Activated T-cell treated with anti-CD3 and anti-CD28 coated beads for 1 hour (primary cell): ENCODE data around the gene IL36A.

Source experiments
- DNase-seq: peaks from one replicate; pipeline ENCODE4 v3.0.0-alpha.2; 2020; ENCODE audit warnings: low read depth

The IL36A gene, protein sequence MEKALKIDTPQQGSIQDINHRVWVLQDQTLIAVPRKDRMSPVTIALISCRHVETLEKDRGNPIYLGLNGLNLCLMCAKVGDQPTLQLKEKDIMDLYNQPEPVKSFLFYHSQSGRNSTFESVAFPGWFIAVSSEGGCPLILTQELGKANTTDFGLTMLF

DNA sequence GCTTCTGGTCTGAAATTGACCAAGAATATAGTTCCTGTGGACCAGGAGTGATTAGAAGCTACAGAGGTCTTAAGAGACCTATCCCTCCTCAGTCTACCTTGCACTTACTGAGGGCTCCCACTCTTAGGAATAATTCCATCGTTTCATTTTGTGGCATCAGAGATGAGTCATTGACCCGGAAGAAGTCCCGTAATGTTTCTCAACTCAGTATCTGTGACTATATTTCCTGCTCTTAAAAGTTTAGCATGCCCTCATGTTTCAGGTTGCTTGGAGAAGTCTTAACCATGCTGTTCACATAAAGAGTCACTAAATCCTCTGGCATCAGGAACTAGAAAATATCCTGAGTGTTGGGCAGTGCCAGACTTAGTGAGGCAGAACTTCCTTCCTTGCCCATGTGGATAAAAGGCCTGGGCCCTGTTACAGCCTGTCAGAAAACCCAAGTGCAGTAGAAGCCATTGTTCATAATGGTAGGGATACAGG is at the start of gene IL36A:
IL36A (plus strand) TSS at position 430 of the 480 bp plus-strand sequence. CDS start 413 bp downstream, outside the sequence.
- DNase-seq, result no peak

DNA sequence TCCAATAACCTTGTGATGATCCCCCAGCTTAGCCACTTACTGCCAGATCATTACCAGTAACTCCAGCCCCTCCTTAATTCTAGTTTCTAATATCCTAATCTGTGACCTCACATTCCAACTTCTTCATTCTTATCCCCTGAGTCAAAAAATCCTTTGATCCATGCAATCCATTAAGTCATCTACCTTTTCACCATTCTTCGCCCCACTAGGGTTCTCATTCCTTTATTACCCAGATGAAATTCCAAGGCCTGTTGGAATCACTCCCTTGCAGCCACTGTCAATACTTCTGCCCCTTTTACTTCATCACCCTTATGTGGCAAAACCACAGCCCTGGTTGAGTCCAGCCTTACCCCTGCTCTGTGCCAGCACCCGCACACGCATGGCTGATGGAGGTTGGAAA is 47.7 kb upstream of the IL36A start:
- DNase-seq, result no peak

DNA sequence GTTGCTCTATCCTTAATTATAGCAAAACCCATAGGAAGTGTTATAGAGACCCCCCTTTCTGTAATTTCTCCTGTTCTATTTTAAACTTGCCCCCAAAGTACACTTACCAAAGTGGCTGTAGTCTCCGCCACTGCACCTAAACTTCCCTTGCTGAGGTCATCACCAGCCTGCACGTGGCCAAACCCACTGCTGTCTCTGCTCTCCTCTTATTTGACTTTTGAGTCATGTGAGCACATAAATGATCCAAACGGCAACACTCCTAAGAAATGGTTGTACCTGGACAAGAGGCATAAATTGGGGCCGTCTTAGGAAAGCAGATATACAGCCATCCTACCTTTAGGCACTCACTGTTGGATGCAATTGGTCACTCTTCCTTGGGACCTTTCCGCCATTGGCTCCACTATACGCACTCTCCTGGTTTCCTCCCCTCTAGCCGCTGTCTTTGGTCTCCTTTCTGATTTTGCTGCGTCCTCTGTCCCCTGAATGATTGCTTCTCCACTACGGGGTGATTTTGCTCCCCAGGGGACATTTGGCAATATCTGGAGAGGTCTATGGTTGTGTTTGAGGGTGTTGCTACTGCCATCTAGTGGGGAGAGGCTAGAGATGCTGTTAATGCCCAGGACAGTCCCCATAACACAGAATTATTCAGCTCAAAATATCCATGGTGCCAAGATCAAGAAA is 46.7 kb upstream of the IL36A start:
- no peak for DNase-seq

DNA sequence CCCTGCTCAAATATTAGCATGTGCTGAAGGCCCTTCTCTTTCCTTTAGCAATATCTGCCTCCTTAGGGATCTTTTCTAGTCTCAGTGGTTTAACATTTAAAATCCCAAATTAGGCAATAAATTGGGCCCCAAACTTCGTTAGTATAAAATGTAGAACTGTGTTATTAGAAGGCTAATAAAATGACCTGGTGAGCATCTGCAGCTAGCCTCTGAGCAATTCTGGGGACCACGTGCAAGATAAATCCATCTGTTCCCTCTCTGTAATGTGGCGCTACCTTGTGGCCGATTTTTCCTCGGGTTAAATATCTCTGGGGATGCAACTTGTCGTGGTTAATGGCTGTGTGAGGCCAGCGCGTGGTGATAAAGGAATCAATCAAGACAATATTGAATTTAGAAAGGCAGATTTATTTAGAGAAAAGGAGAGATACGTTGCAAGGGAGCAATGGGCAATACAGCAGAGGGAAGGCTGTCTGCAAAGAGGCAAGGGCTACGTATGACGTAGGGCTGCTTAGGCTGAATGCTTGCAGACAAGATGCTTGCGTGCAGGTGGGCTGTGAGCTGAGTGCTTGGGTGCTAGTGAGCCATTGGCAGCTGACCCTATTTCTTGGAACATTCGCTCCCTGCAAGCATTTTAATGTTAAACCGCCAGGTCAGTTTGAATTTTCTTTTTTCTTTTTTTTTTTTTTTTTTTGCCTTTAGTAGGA is 46.0 kb upstream of the IL36A start:
- DNase-seq, result no peak

DNA sequence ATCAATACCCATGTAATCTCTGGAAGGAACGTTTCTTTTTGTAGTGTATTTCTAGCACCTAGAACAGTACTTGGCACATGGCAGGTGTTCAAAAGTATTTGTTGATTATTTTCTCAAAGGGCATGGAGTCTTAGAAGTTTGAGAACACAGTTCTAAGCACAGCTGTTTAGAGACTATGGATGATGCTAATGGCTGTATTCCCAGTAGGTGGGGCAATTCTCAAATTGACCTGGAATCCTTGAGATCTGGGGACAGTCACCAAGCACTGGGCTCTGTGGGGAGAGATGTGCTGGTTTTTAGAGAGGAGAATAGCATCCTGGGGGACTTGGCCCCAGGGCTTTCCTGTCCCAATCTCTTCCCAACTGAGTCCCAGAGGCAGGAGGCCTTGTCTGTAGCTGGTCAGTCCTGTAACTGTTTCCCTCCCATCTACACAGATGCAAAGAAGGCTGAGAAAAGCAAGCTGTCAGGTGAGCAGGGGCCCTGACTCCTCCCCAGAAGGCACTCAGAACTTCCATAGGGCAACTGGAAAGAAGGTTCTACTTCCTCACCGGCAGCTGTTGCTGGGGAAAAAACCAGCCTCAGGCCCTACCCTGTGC is 44.9 kb upstream of the IL36A start:
- no peak for DNase-seq

DNA sequence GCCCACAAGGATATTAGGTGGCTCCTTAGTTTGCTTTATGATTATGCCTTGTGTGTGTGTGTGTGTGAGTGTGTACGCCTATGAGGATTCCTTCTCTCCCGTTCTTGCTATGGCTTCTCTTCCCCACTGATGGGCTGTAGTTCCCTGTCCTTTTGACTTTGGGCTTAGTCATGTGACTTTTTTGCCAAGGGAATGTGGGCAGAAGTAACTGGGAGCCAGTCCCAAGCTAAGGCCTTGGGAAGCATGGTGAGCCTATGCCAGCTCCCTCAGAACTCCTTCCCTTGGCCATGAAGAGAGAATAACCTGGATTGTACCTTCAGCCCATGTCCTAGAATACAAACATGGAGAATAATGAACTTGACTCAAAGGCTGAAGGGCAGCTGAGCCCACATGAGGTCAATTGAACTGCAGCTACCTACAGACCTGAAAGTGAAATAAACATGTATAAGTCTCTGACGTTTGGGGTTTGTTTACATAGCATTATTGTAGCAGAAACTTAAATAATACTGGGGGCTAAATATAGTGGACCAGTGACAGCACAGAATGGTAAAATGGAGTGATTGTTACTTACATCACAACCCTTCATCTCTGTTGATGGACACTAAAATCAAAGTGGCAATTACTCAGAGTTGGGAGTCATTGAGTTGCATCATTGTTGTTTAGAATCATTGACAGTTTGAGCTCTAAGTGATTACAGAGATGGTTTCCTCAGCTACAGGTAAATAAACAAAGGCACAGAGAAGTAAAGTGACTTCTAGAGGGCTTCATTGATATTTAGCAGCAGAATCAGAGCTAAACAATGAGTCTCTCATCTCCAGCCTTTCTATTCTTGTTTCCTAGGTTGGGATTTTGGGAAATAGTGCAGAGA is 42.7 kb upstream of the IL36A start:
- no peak for DNase-seq

DNA sequence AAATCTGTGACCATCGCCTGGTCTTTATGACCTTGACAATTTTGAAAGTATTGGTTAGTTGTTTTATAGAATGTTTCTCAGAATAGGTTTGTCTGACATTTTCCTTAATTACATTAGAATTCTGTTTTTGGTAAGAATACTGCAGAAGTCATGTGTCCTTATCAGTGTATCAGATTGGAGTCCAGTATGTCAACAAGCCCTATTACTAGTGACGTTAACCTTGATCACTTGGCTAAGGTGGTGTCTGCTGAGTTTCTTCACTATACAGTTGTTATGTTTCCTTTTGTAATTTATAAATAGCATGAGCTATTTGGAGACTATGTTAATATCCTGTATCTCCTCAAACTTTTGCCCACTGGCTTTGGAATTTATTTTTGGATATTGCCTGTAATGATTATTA is 38.2 kb upstream of the IL36A start:
- DNase-seq, result no peak

DNA sequence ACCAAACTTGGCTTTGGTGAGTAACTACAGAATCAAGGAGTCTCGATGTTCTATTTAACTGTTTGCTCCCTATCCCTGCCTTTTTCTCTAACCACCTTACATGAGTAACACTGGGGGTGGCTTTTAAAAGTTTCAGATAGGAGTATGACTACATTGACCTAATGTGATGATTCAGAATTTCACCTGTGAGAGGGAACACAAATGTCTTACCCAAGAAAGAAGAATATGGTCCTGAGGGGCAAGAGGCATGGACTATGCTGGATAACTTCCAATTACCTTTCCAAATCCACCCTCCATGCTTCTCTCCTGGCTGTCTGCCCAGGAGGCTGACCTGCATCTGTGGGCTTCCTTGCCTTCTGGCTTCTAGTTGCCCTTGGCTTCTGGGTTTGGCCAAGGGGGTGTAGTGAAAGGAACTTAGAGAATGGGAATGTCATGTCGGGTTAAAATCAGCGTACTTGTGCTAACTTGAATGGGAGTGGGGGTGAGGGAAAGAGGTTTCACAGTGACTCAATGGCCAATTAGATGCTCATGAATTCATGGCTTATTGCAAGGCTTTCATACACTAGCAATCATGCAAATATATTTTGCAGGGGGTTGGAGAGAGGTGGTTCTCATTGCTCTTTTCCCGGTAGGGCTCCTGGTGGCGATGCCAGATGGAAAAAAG is 32.7 kb upstream of the IL36A start:
- no peak for DNase-seq

DNA sequence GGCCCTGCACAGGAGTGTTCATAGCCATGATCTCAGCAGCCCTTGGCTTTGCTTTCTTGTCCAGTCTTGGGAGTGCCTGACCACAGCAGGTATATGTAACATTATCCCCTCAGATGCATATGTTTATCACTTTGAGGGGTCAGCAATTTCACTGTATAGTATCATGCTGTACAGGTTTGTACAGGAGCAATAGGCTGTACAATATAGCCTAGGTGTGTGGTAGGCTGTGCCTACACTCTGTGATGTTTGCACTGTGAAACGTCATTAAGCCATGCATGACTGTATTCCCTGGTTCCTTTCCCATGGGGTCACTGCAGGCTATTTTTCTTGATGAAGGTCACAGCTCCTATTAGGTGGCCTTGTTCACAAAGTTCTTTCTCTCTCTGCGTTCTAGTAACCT is 32.1 kb upstream of the IL36A start:
- no peak for DNase-seq

DNA sequence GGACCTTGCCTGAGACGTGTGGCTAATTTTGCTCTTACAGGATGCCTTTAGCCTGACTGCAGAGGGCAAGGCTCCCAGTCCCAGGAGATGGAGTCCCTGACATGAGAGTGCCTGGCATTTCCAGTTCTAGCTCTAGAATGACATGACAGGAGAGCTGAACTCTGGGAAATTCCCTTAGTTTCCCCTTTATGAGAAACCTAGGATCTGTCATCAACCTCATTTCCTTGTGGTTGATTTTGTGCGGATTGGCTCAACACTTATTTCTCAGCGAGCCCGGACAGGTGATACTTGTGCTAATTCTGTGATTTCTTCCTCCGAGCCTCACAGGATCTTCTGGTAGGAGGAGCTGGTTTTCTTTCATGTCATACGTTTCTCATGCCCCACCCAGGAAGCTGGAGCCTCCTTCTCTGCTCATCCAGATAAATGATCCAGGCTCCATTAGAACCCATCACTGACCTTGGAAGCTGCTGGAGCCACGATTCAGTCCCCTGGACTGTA is 27.7 kb upstream of the IL36A start, which contains the start of gene IL36G:
IL36G (plus strand) TSS at position 448 of the 498 bp plus-strand sequence. CDS start 633 bp downstream, outside the sequence.
- DNase-seq, result no peak

DNA sequence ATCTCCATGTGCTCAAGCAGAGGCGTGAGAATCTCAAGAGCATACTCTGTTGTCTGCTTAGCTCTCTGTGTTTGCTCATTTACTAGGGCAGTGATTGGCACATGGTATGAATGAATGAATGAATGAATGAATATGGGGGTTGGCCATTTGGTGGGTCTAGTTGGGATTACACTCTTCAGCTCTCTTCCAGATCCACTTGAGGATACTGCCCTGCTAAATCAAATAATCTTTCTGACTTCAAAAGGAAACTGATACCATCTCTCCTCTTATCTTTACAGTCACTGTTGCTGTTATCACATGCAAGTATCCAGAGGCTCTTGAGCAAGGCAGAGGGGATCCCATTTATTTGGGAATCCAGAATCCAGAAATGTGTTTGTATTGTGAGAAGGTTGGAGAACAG is 25.5 kb upstream of the IL36A start:
- DNase-seq, result no peak

DNA sequence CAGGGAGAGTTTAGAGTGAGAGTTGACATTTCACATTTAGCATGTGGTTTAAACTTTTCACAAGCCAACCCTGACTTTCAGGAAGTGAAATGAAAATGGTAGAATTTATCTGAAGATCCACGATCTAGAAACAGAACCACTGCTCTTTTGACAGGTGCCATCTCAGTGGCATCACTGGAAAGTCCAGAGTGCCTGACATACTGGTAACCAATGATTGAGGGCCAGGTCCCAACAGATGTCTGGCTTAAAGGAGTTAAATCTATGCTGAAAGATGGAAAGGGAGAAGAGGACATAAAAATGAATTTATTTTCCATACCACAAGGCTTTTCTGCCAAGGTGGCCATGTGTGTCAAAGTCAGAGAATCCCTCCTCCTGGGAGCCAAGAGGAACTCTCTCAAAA is 24.7 kb upstream of the IL36A start:
- DNase-seq, result no peak

DNA sequence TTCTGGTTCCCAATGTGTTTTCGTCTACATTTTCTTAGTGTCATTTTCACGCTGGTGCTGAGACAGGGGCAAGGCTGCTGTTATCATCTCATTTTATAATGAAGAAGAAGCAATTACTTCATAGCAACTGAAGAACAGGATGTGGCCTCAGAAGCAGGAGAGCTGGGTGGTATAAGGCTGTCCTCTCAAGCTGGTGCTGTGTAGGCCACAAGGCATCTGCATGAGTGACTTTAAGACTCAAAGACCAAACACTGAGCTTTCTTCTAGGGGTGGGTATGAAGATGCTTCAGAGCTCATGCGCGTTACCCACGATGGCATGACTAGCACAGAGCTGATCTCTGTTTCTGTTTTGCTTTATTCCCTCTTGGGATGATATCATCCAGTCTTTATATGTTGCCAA is 20.2 kb upstream of the IL36A start:
- peak; percentile 3 for DNase-seq

DNA sequence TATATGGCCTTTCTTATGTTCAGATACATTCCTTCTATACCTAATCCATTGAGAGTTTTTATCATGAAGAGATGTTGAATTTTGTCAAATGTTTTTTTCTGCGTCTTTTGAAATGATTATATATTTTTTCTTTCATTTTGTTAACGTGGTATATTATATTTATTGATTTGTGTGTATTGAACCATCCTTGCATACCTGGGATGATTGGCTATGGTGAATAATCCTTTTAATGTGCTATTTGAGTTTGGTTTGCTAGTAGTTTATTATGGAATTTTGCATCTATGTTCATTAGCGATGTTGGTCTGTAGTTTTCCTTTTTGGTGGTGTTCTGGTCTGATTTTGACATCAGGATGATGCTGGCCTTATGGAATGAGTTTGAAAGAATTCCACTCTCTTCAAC is 15.6 kb upstream of the IL36A start:
- DNase-seq, result no peak

DNA sequence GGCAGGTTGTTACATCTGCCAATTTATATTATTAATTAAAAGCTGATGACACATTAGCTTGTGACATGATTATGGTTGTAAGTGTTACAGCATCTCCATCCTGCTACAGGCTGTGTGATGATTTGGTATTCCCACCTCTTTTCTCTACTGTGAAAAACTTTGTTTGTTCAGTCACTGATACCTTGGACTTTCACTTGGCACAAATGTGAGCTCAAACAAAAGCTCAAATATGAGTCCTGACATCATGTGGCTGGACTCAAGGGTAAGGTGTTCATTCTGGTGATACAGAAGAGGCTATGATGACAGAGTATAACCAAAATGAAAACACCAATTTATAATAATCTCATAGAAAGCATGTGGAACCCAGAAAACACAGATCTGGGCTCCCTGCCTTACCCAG is 11.4 kb upstream of the IL36A start:
- no peak for DNase-seq

DNA sequence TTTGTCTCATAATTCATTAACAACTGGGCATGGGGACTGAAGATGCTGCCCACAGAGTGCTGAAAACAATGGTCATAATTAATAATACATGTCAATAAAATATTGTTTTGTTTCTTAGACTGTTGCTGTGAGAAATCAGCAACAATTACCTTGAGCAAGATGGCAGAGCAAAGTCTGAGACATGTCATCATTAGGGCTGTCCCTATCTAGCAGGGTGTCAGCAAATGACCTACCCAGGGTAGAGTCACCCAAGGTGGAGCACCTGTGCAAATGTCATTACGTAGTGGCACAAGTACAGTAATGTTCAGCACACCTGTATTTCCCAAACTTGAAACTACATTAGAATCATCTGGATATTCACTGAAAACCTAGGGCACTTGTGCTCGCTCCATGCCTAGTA is 10.6 kb upstream of the IL36A start:
- no peak for DNase-seq

DNA sequence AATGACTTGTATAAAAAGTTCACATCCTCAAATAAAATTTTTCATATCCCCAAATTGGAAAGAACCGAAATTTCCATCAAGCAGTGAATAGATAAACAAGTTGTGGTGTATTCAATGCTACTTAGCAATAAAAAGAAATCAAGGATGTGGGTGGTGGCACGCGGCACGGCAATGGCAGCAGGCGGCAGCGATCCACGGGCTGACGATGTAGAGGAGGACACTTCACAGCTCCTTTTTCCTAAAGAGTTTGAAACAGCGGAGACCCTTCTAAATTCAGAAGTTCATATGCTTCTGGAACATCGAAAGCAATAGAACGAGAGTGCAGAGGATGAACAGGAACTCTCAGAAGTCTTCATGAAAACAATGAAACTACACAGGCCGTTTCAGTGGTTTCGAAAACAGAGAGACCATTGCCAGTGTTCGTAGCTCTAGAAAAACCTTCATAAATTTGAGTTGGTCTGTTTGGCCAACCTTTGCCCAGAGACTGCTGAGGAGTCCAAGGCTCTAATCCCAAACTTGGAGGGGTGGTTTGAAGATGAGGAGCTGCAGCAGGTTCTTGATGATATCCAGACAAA is 9.8 kb upstream of the IL36A start:
- peak; percentile 11 for DNase-seq

DNA sequence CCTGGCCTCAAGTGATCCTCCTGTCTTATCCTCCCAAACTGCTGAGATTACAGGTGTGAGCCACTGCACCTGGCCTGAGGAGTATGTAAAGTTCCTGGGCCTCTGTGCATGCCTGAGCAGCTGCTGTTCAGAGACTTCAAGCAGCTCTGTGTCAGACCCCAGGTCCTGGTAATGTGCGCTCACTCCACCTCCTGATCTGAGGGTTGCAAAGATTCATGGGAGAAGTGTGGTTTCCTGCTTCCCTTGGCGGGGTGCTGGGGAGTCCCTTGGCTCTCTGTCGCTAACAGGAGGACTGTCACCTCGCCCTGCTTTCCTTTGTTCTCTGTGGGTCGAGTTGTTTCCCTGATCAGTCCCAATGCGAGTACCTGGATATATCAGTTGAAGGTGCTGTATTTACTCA is 8.6 kb upstream of the IL36A start:
- peak; percentile 44 for DNase-seq

DNA sequence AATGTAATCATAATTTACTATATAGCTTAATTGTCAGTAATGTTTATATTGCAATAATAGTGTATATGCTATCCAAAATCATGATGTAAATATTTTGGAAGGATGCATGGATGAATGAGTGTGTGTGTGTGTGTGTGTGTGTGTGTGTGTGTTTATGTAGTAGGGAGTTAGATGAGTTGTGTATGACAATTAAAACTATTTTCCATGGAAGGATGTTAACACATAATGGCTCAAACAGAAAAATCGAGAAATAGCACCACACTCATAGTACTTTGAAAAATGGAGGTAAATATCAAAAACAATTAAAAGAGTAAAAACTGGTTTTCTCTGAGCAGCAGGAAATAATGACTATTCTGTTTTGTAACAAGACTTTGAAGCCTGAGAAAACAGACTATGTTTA is 8.1 kb upstream of the IL36A start:
- no peak for DNase-seq

DNA sequence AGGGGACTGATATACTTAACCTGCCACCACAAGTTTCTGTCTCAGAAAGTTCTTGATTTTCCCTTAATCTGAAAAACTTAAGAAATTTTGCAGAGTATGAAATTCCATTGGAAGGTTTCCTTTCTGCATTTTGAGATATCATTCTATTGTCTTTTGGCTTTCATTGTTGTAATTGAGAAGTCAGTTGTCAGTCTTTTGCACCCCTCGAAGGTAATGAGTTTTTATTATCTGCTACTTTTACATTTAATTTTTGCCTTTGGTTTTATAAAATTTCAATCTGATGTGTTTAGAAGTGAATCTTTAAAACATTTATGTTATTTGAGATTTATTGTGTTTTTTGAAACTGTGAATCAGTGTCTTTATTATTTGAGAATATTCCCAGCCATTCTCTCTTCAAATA is 4.8 kb upstream of the IL36A start:
- no peak for DNase-seq

DNA sequence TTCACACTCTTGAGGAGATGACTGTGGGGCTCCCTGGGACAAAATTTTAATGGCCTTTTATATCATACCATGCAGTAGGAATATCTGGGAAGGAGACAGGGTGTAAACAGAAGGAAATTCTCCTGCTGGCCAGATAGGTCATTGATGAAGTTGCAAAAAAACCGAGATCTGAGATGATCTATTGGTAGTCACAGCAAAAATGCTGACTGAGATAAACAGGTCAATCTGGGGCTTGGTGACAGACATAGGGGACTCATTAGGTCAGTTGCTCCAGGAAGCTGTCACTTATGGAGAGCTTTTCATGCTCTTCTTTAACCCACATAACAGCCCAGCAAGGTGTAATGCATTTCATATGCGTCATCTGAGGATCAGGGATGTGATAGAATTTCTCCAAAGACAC is 2.6 kb upstream of the IL36A start:
- no peak for DNase-seq
